GM19324 (cell line): ENCODE measurements around the gene OSR1.
"Not testable (repeated sequence)": the region's sequence is repeated elsewhere in the genome, so short reads cannot be mapped to it uniquely, and the experiment has no call there.

ENCODE experiments used
- ATAC-seq: cut with Tn5 transposase; IDR thresholded peaks from one replicate; pipeline ENCODE4 v1.9.1; 2021; ENCODE audit warnings: mild to moderate bottlenecking, moderate library complexity; ENCODE audit not compliant: unreplicated experiment, low FRiP score

The OSR1 gene

DNA sequence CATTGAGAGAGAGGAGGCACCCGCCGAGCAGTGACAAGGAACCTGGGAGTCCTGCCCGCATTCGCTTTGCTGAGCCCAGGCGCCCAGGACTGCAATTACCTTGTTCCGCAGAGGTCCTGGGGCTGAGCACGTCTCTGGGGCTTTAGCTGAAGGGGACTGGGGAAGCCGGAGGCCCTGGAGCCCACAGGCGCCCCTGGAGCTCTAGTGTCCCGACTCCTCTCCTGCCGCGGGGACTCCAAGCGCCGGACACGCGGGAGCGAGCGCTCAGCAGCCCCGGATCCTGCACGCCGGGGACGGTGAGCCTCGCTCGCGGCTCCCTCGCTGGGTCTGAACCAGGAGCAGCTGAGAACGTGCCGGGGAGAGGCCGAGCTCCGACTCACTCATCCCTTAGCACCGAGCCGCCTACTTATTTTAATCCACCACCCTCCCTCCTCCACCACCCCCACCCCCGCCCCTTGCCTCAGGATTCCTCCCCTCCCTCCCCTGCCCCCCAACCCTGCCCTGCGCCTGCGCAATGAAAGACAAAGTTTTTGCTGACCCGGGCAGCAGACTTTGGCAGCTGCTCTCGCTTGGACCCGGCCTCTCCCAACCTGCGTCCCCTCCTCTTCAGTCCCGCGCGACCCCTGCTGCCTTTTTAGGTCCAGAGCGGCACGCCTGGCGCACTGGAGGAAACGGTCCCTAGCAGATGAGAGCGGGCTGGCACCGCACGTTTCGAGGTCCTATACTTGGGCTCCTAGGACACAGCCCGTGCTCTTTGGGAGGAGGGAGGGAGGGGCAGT is at the start of gene OSR1:
TSS of gene OSR1 (minus strand) at position 382 of the 779 bp plus-strand sequence. CDS start 4,818 bp downstream, outside the sequence.
- no peak for ATAC-seq

DNA sequence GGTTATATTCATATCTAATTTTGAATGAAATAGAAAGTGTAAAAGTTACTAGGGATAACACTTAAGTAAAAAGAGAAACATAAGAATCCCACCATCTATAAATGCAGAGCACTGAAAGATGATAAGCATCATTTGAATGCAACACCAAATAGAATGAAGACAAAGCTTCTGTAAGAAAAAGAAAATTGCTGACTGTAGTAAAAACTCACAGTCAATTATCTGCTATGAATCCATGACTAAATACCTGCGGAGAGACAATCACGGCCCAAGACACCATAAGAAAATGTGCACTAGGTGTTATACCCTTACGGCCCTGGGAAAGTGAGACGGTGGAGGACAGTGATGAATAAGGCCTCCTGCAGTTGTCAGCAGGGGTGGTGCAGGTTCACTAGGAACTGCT is 45.4 kb upstream of the OSR1 start:
- ATAC-seq, result no peak

- ATAC-seq, result no peak
Observed at GRCh38 chr2:19392191-19392590, 33.8 kb upstream of the OSR1 start.

DNA sequence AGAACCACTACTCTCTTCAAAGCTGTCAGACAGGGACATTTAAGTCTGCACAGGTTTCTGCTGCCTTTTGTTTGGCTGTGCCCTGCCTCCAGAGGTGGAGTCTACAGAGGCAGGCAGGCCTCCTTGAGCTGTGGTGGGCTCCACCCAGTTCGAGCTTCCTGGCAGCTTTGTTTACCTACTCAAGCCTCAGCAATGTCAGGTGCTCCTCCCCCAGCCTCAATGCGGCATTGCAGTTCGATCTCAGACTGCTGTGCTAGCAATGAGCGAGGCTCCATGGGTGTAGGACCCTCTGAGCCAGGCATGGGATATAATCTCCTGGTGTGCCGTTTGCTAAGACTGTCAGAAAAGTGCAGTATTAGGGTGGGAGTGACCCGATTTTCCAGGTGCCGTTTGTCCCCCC is 31.0 kb upstream of the OSR1 start:
- not testable (repeated sequence) for ATAC-seq

GRCh38 chr2:19380532-19380931 is 22.1 kb upstream of the OSR1 start:
- no peak for ATAC-seq

DNA sequence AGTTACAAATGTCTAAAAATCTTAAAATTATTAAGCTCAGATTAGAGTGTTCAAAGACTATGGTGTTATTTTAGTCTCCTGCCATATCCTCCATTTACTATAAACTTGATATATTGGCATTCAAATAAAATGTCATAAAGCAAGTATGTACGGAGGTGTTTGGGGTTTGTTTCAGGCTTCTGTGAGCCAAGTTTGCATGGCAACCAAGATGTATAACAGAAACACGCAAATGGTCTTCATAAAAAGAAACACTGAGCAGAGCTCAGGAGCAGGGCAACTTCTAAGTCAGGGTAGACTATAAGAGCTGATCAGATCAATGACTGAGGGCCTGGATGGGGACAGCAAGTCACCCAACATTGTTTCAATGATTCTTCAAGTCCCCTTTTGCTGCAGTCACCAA is 20.5 kb upstream of the OSR1 start:
- no peak for ATAC-seq

DNA sequence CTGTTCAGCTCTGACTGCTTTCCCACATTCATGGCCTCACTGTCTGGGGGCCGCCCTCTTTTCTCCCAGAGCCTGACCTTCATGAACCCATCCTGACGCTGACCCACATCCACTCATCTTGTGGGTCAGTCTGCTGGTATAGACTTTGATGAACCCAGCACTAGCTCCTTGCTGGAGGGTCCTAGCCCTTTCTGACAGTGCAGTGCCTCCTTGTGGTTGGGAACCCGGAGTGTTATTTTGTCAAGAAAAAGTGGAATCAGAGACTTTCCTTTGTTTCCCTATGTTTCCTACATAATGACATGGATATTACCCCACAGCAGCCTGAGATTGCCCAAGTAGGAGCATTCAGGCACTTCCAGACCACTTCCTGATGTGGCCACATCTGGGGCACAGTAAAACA is 19.3 kb upstream of the OSR1 start:
- no peak for ATAC-seq

DNA sequence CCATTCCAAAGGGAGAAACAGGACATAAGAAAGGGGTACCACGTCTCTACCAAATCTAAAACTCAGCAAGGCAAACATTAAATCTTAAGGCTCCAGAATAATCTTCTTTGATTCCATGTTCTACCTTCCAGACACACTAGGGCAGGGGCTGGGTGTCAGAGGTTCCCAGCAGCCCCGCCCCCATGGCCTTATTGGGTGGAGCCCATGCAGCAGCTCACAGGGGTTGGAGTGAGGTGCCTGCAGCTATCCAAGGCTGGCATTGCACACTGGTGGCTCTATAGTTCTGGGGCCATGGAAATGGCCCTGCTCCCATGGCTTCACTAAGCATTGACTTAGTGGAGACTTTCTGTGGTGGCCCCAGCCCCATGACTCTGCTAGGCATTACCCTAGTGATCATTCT is 14.9 kb upstream of the OSR1 start:
- no peak for ATAC-seq

GRCh38 chr2:19371996-19372582 is 13.7 kb upstream of the OSR1 start:
- no peak for ATAC-seq

- ATAC-seq, result no peak
Observed at GRCh38 chr2:19369341-19369955, 11.0 kb upstream of the OSR1 start.

DNA sequence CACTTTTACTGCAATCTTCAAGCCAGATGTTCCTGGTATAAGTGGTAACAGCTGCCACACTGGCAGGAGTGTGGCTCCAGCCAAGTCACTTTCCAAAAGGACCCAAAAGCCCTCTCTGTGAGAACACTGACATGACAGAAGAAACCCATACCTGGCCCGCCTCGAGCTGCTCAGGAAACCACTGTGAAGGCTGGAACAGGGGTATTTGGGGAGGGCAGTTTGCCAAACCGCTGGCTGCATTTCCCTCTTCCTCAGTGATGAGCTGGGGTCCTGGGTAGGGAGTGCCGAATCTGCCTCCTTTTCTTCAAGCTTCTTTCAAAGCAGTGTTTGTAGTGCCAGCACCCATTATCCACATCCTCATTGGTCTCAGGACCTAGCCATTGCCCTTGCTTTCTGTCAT is 10.3 kb upstream of the OSR1 start:
- no peak for ATAC-seq

DNA sequence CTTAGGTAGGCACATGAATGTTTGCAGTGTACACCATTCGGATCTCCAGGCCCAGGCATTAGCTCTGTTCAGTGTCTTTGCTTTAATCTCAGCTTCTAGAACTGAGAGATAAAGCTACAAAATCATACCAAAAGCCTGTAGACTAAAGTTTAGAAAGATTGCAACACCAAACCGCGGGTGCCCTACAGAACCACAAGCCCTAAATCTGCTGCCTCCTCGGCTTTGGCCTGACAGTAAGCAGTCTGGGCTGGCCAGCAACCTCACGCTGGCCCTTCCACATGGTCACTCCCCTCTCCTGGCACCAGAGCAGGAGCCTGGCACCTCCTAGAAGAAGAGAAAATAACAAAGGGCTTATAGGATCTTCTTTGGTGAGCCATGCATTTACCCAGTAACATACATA is 8.9 kb upstream of the OSR1 start:
- ATAC-seq, result no peak

DNA sequence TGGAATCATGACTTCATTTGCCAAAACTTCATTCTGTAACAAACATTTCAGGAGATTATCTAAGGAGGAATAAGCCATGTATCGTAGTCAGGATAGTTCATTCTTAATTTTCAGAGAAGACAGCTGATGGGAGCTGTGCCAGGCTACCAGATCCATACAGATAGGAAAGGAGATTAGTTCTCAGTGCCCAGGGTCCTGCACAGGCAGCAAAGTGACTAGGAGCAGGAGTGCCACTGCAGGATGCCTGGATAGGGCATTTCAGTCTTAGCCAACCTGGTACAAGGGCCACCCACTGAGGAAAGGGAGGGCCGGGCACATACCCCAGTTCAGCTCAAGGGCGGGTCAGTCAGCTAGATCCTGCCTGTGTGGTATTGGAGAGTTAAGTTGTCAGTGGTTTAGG is 6.7 kb upstream of the OSR1 start:
- ATAC-seq, result no peak

GRCh38 chr2:19364014-19364413 is 5.6 kb upstream of the OSR1 start:
- ATAC-seq, result no peak

DNA sequence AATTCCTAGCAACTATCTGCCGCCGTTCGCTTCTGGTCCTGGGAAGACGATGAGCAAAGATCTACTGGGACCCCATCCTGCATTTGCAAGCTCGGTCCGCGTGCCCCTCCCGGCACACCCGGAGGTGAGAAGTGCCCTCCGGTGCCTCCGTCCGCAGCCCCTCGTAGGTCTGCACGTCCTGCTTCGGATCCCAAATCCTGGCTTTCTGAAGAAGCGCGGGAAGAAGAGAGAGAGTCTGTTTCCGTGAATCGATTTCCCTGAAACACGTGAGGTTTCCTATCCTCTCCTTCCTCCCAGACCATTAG is 5.0 kb upstream of the OSR1 start:
- no peak for ATAC-seq

DNA sequence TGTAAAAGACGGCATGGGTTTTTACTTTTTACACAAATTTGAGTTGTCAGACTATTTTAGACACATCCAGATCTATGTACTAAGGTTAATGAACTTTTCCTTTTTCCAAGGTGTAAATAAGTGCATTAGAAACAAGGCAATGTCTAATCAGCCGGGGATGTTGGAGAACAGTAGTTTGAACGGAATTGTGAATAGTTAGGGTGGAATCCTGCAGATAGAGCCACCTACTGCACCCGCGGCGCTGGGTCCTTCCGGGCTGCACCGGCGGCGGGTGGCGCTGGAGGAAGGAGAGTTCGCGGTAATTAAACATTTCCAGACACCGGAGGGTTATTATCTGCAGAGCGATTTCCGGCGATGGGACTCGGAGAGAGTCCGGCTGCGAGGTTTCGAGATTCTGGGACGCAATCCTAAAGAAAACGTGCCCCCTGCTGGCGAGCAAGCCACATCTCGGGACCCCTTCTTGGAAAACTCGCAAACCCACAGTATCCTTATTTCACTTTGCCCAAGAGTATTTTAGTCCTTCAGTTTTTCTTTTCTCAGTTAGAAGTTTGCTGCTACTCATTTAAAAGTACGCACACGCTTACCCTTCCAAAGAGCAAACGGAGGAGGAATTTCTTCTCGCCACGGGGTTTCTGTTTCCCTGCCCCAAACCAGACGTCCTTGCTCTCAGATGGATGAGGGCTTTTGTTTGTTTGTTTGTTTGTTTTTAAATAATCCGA is 4.5 kb upstream of the OSR1 start:
- ATAC-seq, result no peak

- no peak for ATAC-seq
Observed at GRCh38 chr2:19362094-19362754, 3.8 kb upstream of the OSR1 start.

GRCh38 chr2:19361325-19361990 is 3.0 kb upstream of the OSR1 start:
- ATAC-seq, result no peak

GRCh38 chr2:19360966-19361321 is 2.5 kb upstream of the OSR1 start:
- ATAC-seq, result no peak

- no peak for ATAC-seq
Observed at GRCh38 chr2:19360266-19360965, 2.0 kb upstream of the OSR1 start.
